A549 (cell line): ENCODE results near the gene COL5A1. TPM values are rescaled to one million over a fixed set of nuclear protein-coding genes. Genes with fewer than 3 reads are reported as not detected.

ENCODE experiments used
- ATAC-seq, 2 experiments: fragments of 200-7000 bp in 1 of 2; fragments of >200 bp in 1 of 2; cut with Nextera tagmentation in 1 of 2; cut with Tn5 transposase in 1 of 2; 3 replicates each; pipeline versions ENCODE4 v1.8.0 to v1.9.1; 2018 to 2020; ENCODE audit warnings: mild to moderate bottlenecking in 1 of 2, moderate library complexity in 1 of 2
- CTCF ChIA-PET: fragments of 300-600 bp; sonication (Branson Sonifier 250); formaldehyde crosslinking; extraction: SDS; loops from one replicate; lab custom pipeline; 2021; ENCODE audit warnings: antibody characterized with exemption, inconsistent platforms; lab: Yijun Ruan, JAX
- POLR2A ChIA-PET: fragments of 350-600 bp; formaldehyde crosslinking; extraction: SDS; loops from one replicate; lab custom pipeline; 2021; ENCODE audit warnings: antibody characterized with exemption, inconsistent platforms; lab: Yijun Ruan, JAX
- DNase-seq, 2 experiments: peaks; one replicate each; pipeline versions ENCODE4 v3.0.0 to v3.0.0-alpha.2; 2011 to 2016; ENCODE audit warnings: low read depth in 1 of 2, low spot score in 1 of 2
- FAIRE-seq: peaks from 2 replicates; lab custom pipeline; 2011; peaks lifted over from hg19 to GRCh38; lab: Jason Lieb, UNC
- H3K27ac ChIP-seq, 2 experiments: fragments of >200 bp; sonication (Bioruptor Twin); formaldehyde crosslinking; 3 replicates each; pipeline ENCODE4 v1.5.1; 2016 to 2017
- H3K4me1 ChIP-seq: fragments of >200 bp; sonication (Bioruptor Twin); formaldehyde crosslinking; 3 replicates; pipeline ENCODE4 v1.6.1; 2016
- H3K4me2 ChIP-seq: fragments of >200 bp; sonication (Bioruptor Twin); formaldehyde crosslinking; 3 replicates; pipeline ENCODE4 v1.6.1; 2016
- H3K4me3 ChIP-seq: fragments of >200 bp; sonication (Bioruptor Twin); formaldehyde crosslinking; 3 replicates; pipeline ENCODE4 v1.5.1; 2016
- H3K9me3 ChIP-seq: fragments of >200 bp; sonication (Bioruptor Twin); formaldehyde crosslinking; 3 replicates; pipeline ENCODE4 v1.6.1; 2016
- ATOH8 ChIP-seq: fragments of 250-450 bp; sonication (Bioruptor Pico); IDR thresholded peaks from 2 replicates; pipeline ENCODE4 v1.5.0; 2020; ENCODE audit warnings: low read depth, mild to moderate bottlenecking, moderate library complexity
- BCL3 ChIP-seq: fragments of >200 bp; sonication (Bioruptor Twin); formaldehyde crosslinking; IDR thresholded peaks from 3 replicates; pipeline ENCODE4 v1.6.1; 2016
- BHLHE40 ChIP-seq: IDR thresholded peaks from 2 replicates; pipeline ENCODE4 v1.6.1; 2012; ENCODE audit warnings: low read depth, low read length, inconsistent platforms
- CTCF ChIP-seq: fragments of >200 bp; sonication (Bioruptor Twin); formaldehyde crosslinking; IDR thresholded peaks from 3 replicates; pipeline ENCODE4 v1.5.1; 2016
- EHMT2 ChIP-seq: fragments of 200-600 bp; sonication (generic); IDR thresholded peaks from 2 replicates; pipeline ENCODE4 v1.6.1; 2016; ENCODE audit warnings: antibody characterized with exemption, low read depth, mild to moderate bottlenecking, moderate library complexity
- ELK1 ChIP-seq: fragments of 150-350 bp; IDR thresholded peaks from 2 replicates; pipeline ENCODE4 v1.6.1; 2014; ENCODE audit warnings: low read depth, mild to moderate bottlenecking, low read length
- FOSB ChIP-seq: fragments of 250-450 bp; sonication (Bioruptor Pico); IDR thresholded peaks from 2 replicates; pipeline ENCODE4 v1.5.0; 2020; ENCODE audit warnings: mild to moderate bottlenecking, moderate library complexity
- HES2 ChIP-seq: fragments of >200 bp; sonication (Bioruptor Twin); formaldehyde crosslinking; IDR thresholded peaks from 2 replicates; pipeline ENCODE4 v1.6.1; 2016
- HEYL ChIP-seq: fragments of 250-450 bp; sonication (Bioruptor Pico); IDR thresholded peaks from 2 replicates; pipeline ENCODE4 v1.8.0; 2021; ENCODE audit warnings: mild to moderate bottlenecking, moderate library complexity
- HOXA7 ChIP-seq: fragments of 250-450 bp; sonication (Bioruptor Pico); IDR thresholded peaks from 2 replicates; pipeline ENCODE4 v1.5.0; 2020; ENCODE audit warnings: mild to moderate bottlenecking, moderate library complexity
- JUNB ChIP-seq: fragments of >200 bp; sonication (Bioruptor Twin); formaldehyde crosslinking; IDR thresholded peaks from 2 replicates; pipeline ENCODE4 v1.6.1; 2016
- MAFK ChIP-seq: fragments of 450-650 bp; IDR thresholded peaks from 2 replicates; pipeline ENCODE4 v1.6.1; 2014; ENCODE audit not compliant: partially characterized antibody
- MAX ChIP-seq: IDR thresholded peaks from 2 replicates; pipeline ENCODE4 v1.6.1; 2012
- MAZ ChIP-seq: fragments of 150-350 bp; IDR thresholded peaks from 2 replicates; pipeline ENCODE4 v1.6.1; 2014; ENCODE audit warnings: antibody characterized with exemption, low read depth, low read length, borderline replicate concordance
- MYC ChIP-seq: IDR thresholded peaks from 2 replicates; pipeline ENCODE4 v1.6.1; 2012; ENCODE audit warnings: mild to moderate bottlenecking, inconsistent platforms, low read length, improper control_type of control experiment, borderline replicate concordance
- NPAS2 ChIP-seq: fragments of 250-450 bp; sonication (Bioruptor Pico); IDR thresholded peaks from 2 replicates; pipeline ENCODE4 v1.8.0; 2022; ENCODE audit warnings: mild to moderate bottlenecking, moderate library complexity, borderline replicate concordance
- POLR2A ChIP-seq: IDR thresholded peaks from 2 replicates; pipeline ENCODE4 v1.6.1; 2012; ENCODE audit warnings: mild to moderate bottlenecking, low read length
- RARB ChIP-seq: fragments of 250-450 bp; sonication (Bioruptor Pico); IDR thresholded peaks from 2 replicates; pipeline ENCODE4 v1.8.0; 2021; ENCODE audit warnings: mild to moderate bottlenecking, moderate library complexity
- RCOR1 ChIP-seq: fragments of 150-350 bp; IDR thresholded peaks from 2 replicates; pipeline ENCODE4 v1.6.1; 2014; ENCODE audit warnings: antibody characterized with exemption, low read length, low read depth
- REST ChIP-seq: fragments of 200-600 bp; sonication (generic); IDR thresholded peaks from 2 replicates; pipeline ENCODE4 v1.6.1; 2016; ENCODE audit warnings: antibody characterized with exemption, mild to moderate bottlenecking, moderate library complexity
- ZC3H11A ChIP-seq: fragments of 450-650 bp; IDR thresholded peaks from 2 replicates; pipeline ENCODE4 v1.6.1; 2014; ENCODE audit warnings: antibody characterized with exemption, mild to moderate bottlenecking
- WGBS: methylation state at CpG from one replicate; pipeline ENCODE4 v1.1.6; 2017; ENCODE audit errors: missing lambda C conversion rate; 5-methylcytosine and 5-hydroxymethylcytosine counted together
- polyA plus RNA-seq, 4 experiments: library from polyadenylated mRNA; depleted of rRNA in 3 of 4; stranded (reverse); fragments of >200 nt; fragmentation: RNase III in 1 of 4; extraction: RNeasy Plus Mini Kit Qiagen cat#74134 plus additional on column Dnase treatment in 1 of 4; gene quantifications; 2 replicates in 3 of 4; 3 replicates in 1 of 4; pipeline ENCODE4 v1.2.3, GENCODE V29; 2011 to 2017

The COL5A1 gene
- polyA plus RNA-seq, 2 of the 4 experiments (the other 2 are of a cell fraction): 16.1 to 67.5 TPM

- Histone ChIP-seq H3K4me2 (no peak overlapping the region), H3K4me3 (no peak overlapping the region), H3K27ac (no peak overlapping the region), H3K9me3 (no peaks in the 10 kb centered on the region), H3K4me1 (no peaks in the 10 kb centered on the region)
- CTCF ChIA-PET: interaction anchor here (1.3 to 1.8 kb wide), 2 partner anchors 10 to 15 kb away, joined by 4 read pairs; partner anchors contain the start of gene FCN2
- 58% methylated on average over 29 of the region's 30 CpGs for WGBS
- FAIRE-seq (no peak), DNase-seq (no peak), ATAC-seq (no peak)
- POLR2A ChIA-PET: no interaction called here
- no peak for TF ChIP-seq NPAS2 (CRISPR knock-in tag)
- TF ChIP-seq HOXA7 (CRISPR knock-in tag): no peak
- no peak for TF ChIP-seq EHMT2
- no peak for TF ChIP-seq MAZ
- no peak for TF ChIP-seq RARB (CRISPR knock-in tag)
- no peak for TF ChIP-seq HES2
- TF ChIP-seq BCL3: no peak
- no peak for TF ChIP-seq HEYL (CRISPR knock-in tag)
These were observed 229.4 kb downstream of the COL5A1 start for GRCh38 chr9:134870746-134871662.

- H3K27ac ChIP-seq: no peak overlapping the region
- no peak overlapping the region for H3K4me2 ChIP-seq
- no peak for FAIRE-seq
- no peak overlapping the region for H3K4me3 ChIP-seq
- ChIA-PET POLR2A (no interaction called here), CTCF (interaction anchor here (1.3 to 1.8 kb wide), 2 partner anchors 9 to 16 kb away, joined by 4 read pairs; partner anchors contain the start of gene FCN2)
- 50% methylated on average over 16 of the region's 16 CpGs for WGBS
- no peaks in the 10 kb centered on the region for H3K4me1 ChIP-seq
- H3K9me3 ChIP-seq: no peaks in the 10 kb centered on the region
- DNase-seq: no peak
- no peak; a peak in 1 of 6 replicates for ATAC-seq
- TF ChIP-seq FOSB (CRISPR knock-in tag) (no peak), CTCF (no peak), BHLHE40 (no peak), POLR2A (no peak), MAX (no peak), MAFK (no peak), BCL3 (no peak), ELK1 (no peak), ZC3H11A (no peak), REST (no peak), ATOH8 (no peak), MYC (no peak), JUNB (no peak), HES2 (no peak), RCOR1 (no peak)
These were observed 230.2 kb downstream of the COL5A1 start for GRCh38 chr9:134871697-134872340.
